ENCODE measurements around the gene SHROOM3. TPM values are rescaled to one million over a fixed set of nuclear protein-coding genes. Genes with fewer than 3 reads are reported as not detected.

Gene SHROOM3
- polyA plus RNA-seq, 3 donors = 0.11 to 3.4 (median 2.1) TPM

DNA sequence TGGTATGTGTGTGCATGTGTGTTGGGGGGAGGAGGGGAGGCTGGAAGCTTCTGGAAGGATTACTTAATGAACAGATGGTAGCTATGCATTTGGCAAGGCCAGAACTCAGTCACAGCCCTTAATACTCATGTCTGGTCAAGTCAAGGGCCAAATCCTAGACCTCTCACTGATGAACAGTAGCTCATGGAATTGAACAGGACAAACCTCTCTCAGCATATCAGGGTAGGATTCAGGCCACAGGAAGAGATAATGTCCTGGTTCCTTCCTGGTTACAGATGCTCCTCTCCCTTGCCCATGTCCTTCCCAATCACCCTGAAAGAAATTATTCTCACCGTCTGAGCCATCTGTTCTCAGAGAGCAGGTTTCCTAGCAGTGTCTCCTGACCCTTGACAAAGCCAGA is 297.2 kb downstream of the SHROOM3 start:
- H3K27ac ChIP-seq (ENCODE audit: low read depth, low read length) = no peak overlapping the region

DNA sequence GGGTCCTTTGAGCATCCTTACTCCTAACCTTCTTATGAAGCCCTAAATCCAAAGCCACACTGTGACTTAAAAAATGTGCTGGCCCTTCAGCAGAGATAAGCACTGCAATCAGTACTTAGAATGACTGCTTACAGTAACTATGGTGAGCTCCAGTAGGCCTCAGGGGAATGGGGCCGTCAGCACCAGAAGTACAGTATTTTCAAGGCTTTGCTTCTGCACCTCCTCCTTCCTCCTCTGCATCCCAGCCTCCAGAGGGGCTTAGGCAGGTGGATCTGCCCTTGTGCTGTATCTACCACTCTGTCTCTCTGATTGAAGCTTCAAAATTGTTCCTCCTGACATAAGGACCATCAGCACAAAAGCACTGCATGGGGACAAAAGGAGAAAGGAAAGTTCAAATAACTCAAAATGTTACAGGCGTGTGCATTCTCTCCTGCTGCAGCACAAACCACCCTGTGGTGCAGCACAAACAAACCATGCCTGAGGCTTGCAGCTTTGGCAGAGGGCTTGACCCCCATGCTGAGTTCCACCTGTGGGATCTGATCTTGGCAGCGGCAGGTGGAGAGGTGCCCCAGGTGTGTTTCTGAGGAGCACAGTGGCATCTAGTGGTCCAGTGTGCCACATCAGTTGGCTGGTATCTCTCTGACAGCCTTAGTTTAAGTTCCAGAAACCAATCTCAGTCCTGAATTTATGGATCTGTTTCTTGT is 298.2 kb downstream of the SHROOM3 start:
- H3K27ac ChIP-seq (ENCODE audit: low read depth, low read length) = no peak overlapping the region
- 58 to 80% (median 75%) methylated on average over 3 of the region's 3 CpGs for WGBS, 3 donors

More for the DNA sequence above, 297.2 kb downstream of the SHROOM3 start:
- 75 to 88% (median 79%) methylated on average over 1 of the region's 1 CpG for WGBS, 3 donors

DNA sequence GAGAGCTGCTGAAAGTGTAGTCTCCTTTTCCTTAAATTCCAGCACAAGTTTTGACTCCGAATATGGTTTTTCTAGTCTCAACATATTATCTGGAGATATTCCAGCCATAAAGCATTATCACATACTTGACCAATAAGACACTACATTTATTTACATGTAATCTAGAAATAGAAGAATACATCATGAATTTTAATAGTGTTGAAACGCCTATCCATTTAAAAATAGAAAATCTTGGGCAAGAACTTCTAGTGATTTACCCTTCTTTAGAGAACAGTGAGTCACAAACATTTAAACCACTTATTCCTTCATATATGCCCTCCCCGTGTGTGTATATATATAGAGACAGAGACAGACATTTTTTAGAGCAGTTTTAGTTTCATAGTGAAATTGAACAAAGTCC is 301.4 kb downstream of the SHROOM3 start:
- H3K27ac ChIP-seq (ENCODE audit: low read depth, low read length) = no peak overlapping the region
- WGBS, 3 donors = 66 to 82% (median 73%) methylated on average over 3 of the region's 3 CpGs

DNA sequence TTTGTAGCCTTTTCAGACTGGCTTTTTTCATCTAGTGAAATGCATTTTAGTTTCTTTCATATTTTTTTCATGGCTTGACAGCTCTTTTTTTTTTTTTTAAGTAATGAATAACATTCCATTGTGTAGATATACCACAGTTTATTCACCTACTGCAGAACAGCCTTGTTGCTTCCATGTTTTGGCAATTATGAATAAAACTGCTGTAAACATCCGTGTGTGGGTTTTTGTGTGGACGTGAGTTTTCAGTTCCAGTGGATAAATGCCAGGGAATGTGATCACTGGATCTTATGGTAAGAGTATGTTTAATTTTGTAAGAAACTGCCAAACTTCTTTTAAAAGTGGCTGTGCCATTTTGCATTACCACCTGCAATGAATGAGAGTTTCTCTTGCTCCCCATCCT is 302.2 kb downstream of the SHROOM3 start:
- 80 to 86% (median 84%) methylated on average over 2 of the region's 2 CpGs for WGBS, 3 donors
- no peak overlapping the region for H3K27ac ChIP-seq (ENCODE audit: low read depth, low read length)

DNA sequence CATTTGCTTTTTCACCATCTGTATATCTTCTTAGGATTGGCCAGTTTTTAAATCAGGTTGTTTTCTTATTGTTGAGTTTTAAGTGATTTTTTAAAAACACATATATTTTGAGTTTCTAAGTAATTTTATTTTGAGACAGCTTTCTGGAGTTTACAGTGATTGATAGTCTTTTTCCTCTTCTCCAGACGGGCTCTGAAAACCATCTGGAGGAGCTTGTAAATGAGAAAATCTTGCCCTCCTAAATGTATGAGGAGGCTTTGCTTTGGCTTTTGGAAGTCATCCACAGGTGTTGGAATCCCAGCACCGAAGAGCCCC is 302.7 kb downstream of the SHROOM3 start:
- 27 to 55% (median 32%) methylated on average over 2 of the region's 2 CpGs for WGBS, 3 donors
- no peak overlapping the region for H3K27ac ChIP-seq (ENCODE audit: low read depth, low read length)

DNA sequence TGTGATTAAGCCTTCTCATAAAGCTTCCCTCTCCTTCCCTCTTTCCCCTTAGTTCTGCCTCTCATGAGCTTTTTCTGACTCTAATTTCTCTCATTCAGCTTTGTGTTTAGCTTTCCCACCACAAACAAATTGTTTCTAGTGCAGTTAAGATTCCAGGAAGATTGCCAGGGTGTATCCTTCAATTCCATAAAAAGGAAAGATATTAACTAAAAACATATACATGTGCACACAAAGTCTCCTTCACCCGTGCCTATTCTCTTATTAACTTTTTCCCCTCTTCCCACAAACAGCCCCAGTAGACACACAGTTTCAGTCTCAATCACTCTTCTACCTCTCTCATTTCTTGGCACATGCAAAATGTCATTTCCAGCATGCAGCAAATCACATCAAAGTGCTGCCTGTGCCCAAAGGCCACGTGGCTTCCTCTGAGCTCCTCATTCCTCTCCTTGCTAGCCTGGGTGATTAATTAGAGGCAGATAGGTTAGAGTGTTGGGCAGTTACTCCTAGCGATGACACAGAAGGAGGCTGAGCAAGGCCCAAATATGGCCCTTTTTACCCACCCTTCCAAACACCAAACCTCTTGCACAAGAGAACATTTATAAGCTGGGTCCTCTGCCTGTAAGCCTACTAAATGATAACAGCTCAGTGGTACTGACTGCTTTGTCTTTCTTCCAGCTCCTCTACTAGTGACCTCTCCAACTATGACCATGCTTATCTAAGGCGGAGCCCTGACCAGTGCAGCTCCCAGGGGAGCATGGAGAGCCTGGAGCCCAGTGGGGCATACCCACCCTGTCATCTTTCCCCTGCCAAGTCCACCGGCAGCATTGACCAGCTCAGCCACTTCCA is 303.3 kb downstream of the SHROOM3 start:
- WGBS, 3 donors = 47 to 60% (median 55%) methylated on average over 5 of the region's 5 CpGs

DNA sequence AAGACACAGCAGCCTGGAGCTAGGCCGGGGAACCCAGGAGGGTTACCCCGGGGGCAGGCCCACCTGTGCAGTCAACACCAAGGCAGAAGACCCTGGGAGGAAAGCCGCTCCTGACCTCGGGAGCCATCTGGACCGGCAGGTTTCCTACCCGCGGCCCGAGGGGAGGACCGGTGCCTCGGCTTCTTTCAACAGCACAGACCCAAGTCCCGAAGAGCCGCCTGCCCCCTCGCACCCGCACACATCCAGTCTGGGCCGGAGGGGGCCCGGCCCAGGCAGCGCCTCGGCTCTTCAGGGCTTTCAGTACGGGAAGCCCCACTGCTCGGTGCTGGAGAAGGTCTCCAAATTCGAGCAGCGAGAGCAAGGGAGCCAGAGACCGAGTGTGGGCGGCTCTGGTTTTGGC is 305.2 kb downstream of the SHROOM3 start:
- no peak overlapping the region for H3K27ac ChIP-seq (ENCODE audit: low read depth, low read length)
- 94 to 97% (median 96%) methylated on average over 24 of the region's 24 CpGs for WGBS, 3 donors

More for the DNA sequence above, 303.3 kb downstream of the SHROOM3 start:
- H3K27ac ChIP-seq (ENCODE audit: low read depth, low read length) = no peak overlapping the region

DNA sequence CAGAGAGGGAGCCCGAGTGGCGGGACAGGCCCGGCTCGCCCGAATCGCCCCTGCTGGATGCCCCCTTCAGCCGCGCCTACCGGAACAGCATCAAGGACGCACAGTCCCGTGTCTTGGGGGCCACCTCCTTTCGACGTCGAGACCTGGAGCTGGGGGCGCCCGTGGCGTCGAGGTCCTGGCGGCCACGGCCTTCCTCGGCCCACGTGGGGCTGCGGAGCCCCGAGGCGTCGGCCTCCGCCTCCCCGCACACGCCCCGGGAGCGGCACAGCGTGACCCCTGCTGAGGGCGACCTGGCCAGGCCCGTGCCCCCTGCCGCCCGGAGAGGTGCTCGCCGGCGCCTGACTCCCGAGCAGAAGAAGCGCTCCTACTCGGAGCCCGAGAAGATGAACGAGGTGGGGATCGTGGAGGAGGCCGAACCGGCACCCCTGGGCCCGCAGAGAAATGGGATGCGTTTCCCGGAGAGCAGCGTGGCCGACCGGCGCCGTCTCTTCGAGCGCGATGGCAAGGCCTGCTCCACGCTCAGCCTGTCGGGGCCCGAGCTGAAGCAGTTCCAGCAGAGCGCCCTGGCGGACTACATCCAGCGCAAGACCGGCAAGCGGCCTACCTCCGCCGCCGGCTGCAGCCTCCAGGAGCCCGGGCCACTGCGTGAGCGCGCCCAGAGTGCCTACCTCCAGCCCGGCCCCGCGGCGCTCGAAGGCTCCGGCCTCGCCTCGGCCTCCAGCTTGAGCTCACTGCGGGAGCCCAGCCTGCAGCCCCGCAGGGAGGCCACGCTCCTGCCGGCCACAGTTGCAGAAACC is 306.0 kb downstream of the SHROOM3 start:
- no peak overlapping the region for H3K27ac ChIP-seq (ENCODE audit: low read depth, low read length)
- 96 to 97% (median 96%) methylated on average over 68 to 85 of the region's 85 CpGs for WGBS, 3 donors

DNA sequence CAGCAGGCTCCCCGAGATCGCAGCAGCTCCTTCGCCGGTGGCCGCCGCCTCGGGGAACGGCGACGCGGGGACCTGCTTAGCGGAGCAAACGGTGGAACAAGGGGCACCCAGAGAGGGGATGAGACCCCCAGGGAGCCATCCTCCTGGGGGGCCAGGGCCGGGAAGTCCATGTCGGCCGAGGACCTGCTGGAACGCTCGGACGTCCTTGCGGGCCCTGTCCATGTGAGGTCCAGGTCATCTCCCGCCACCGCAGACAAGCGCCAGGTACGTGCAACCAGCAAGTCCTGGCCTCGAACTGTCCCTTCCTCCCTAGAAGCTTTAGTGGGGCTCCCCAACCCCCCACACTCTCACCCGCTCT is 306.6 kb downstream of the SHROOM3 start:
- WGBS, 3 donors = 96 to 98% (median 97%) methylated on average over 26 of the region's 26 CpGs
- H3K27ac ChIP-seq (ENCODE audit: low read depth, low read length) = no peak overlapping the region

DNA sequence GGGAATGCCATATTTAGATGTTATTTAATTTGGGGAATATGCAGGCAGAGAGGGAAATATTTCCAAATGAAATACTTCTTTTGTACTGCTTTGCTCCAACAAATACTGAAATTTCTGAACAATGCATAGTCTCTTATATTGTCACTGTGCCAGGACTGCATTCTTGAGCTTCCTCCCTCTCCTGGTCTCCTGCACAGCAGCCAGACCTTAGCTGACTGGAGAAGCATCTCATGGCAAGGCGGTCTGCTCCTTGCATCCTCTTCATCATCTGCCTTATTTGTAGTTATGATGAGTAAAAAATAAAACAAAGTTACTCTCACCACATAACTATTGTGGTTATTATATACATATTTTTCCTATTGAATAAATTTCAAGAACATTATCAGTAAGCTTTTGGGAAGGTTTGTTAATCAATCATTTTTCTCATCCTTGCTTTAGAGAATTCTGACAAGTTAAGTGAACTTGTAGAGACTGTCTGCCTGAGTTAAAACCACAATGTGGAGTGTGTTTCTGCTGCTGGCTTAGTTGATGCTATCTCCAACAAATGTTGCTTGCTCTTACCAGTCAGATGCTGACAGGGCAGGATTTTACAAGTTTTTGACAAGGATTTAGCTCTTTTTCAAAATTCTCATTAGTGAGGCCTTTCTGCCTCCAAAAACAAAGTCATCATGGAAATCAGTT is 309.4 kb downstream of the SHROOM3 start:
- no peak overlapping the region for H3K27ac ChIP-seq (ENCODE audit: low read depth, low read length)
- WGBS, 3 donors = 80 to 93% (median 87%) methylated on average over 1 of the region's 1 CpG

DNA sequence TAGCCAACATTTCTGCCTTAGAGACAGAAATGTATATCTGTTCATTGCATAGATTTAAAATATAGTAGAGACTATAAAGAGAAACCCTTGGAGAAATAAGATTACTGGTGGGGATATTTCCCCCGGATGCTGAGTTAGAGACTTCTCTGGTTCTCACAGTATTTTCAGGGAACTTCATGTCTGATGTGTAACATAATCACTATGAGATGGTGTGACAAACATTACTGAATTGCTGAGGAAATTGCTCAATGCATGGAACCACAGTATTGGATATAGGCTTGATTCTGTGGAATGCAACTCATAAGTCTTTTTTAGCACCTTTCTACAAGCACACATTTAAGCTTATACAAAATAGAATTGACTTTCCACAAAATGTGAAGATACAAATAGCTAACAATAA is 310.2 kb downstream of the SHROOM3 start:
- H3K27ac ChIP-seq (ENCODE audit: low read depth, low read length) = no peak overlapping the region
- WGBS, 3 donors = 93 to 100% (median 99%) methylated on average over 1 of the region's 1 CpG

DNA sequence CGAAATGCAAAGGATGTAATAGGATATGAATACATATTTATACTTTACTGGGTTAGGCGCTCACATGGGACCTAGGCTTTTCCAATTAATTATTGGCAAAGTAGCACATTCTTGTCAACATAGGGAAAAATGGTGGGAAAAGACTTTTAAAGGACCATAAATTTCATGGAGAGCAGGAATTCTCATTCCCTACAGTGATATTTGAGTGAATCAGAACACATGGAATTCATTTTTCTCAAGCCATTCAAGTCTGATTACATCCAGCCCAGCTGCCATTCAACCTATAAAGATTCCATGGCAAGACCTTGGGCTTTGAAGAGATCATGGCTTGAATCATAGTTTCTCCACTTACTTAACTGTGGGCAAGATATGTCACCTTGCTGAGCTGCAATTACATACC is 312.5 kb downstream of the SHROOM3 start:
- H3K27ac ChIP-seq (ENCODE audit: low read depth, low read length) = no peak overlapping the region
- WGBS, 3 donors = 81 to 87% (median 84%) methylated on average over 2 of the region's 2 CpGs

DNA sequence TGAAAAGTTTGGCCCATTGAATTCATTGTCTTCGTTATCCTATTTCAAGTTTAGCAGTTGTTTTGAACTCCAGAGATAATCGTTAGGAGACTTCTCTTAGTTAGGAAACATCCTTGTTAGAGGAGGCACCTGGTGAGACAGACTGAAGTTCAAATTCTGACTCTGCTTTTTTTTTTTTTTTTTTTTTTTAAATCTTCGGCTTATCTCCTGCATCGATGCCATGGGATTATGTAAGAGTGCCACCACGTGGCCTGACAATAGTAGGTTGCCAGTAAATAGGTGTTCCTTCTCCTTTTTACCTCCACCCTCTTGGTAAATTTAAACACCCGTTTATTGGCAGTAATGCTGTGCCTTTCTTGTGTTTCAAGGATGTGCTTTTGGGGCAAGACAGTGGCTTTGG is 313.6 kb downstream of the SHROOM3 start:
- H3K27ac ChIP-seq (ENCODE audit: low read depth, low read length) = no peak overlapping the region
- 24 to 32% (median 27%) methylated on average over 6 of the region's 6 CpGs for WGBS, 3 donors

DNA sequence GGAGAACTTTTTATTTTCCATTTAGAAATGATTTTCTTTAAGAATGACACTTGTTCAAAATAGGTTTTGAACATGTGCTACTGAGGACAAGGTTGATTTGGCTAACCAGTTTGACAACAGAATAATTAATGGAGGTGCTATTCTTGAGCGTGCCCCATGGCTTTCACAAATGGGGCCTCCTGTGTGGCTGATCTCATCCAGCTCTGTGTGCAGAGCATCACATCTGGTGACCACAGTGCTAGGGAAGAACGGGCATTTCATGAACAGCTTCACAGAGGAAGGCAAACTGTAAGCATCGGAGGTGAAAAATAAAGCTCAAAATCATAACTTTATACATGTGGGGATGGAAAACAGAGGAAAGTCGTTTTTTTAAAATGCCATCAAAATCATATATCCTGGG is 314.3 kb downstream of the SHROOM3 start:
- WGBS, 3 donors = 86 to 88% (median 86%) methylated on average over 4 of the region's 4 CpGs
- H3K27ac ChIP-seq (ENCODE audit: low read depth, low read length) = no peak overlapping the region

DNA sequence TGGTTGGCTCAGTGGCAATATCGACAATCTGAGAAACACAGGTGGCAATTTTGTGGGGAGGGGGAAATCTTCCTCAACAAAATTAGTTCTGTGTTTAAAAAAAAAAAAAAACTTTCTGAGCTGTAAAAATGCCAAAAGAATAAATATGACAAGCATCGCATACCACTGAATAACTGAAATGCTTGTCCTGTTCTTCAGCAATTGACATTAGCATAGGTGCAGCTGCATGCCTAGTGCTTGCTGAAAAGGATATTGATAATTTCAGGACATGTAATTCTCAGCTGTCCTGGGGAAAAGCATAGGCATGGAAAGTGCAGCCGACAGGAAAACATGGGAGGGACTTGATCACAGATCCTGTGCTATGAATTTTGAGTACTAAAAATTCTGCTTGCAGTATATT is 315.7 kb downstream of the SHROOM3 start:
- 80 to 82% (median 80%) methylated on average over 3 of the region's 3 CpGs for WGBS, 3 donors
- no peak overlapping the region for H3K27ac ChIP-seq (ENCODE audit: low read depth, low read length)

DNA sequence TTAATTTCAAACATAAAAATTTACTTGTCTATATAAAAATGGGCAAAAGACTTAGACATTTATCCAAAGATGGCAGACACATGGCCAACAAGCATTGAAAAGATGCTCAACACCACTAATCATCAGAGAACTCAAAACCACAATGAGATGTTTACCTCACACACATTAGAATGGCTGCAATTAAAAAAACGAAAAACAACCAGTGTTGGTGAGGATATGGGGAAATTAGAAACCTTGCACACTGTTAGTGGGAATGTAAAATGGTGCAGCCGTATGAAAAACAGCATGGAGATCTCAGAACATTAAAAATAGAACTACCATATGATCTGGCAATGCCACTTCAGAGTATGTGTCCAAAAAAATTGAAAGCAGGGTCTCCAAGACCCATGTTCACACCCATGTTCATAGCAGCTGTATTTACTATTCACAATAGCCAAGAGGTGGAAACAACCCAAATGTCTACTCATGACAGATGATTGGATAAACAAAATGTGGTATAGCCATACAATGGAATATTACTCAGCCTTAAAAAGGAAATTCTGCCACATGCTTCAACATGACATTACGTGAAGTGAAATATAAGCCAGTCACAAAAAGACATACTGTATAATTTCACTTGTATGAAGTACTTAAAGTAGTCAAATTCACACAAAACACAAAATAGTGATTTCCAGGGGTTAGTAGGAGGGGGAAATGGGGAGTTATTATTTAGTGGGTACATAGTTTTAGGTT is 316.7 kb downstream of the SHROOM3 start:
- H3K27ac ChIP-seq (ENCODE audit: low read depth, low read length) = no peak overlapping the region
- WGBS, 3 donors = 92 to 95% (median 93%) methylated on average over 3 of the region's 3 CpGs

DNA sequence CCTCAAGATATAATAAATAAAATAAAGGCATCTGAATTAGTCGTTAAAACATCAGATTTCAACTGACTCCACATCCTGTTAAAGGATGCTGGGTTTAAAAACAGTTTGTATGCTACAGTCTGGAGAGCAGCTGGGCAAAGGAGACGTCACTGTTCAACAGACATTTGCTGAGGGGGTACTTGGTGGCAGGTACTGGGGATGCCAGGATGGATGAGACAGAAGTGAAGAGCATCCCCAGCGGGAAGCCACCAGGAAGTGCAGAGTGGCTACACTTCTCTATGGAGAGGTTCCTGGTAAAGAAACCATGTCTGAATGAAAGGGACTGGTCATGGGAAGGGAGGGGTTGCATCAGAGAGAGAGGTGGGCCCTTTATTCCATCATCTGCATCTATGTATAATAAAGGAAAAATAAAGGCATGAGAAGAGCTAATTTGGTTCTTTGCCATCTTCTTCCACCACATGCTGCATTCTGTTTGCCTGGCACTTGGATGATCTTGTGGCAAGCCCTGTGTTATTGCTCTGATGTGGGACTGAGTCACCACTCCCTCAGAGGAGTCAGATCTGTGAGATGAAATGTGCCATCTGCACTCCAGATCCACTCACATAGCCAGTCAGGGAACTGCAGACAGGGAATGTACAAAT is 318.0 kb downstream of the SHROOM3 start:
- WGBS, 3 donors = 36 to 66% (median 38%) methylated on average over 3 of the region's 3 CpGs
- no peak overlapping the region for H3K27ac ChIP-seq (ENCODE audit: low read depth, low read length)

DNA sequence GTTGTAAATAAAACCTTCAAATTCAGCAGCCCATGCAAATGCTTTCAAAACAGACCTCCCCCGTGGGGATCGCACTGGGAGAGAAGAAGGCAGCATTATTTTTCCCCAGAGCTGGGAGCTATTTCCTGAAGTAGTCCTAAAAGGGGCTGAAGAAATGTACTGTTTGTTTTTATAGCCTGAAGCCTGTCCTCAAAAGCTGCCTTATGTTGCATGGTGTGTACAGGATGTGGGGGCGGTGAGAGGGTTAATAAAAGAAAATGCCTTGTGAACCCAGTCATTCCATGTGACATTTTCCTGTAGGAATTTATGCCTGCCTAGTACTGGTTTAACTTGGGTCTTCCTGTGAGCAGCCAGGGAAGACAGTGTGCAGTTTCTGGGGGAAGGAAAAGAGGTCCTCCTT is 318.8 kb downstream of the SHROOM3 start:
- H3K27ac ChIP-seq (ENCODE audit: low read depth, low read length) = no peak overlapping the region
- WGBS, 3 donors = 31 to 57% (median 54%) methylated on average over 3 of the region's 3 CpGs

Data from adipose tissue (tissue), 3 donors.